NCI-H460 (cell line): ENCODE results near the gene PTBP2. TPM values are rescaled to one million over a fixed set of nuclear protein-coding genes. Genes with fewer than 3 reads are reported as not detected.

Experiments
- DNase-seq: peaks from one replicate; pipeline ENCODE4 v3.0.0-alpha.2; 2016; ENCODE audit warnings: low read depth; ENCODE audit errors: extremely low read depth
- polyA plus RNA-seq: library from polyadenylated mRNA; depleted of rRNA; stranded (reverse); fragments of >200 nt; gene quantifications from 2 replicates; pipeline ENCODE4 v1.2.3, GENCODE V29; 2014; cell fraction: nucleus; rRNA removed
- total RNA-seq: library from RNA; depleted of rRNA; stranded (reverse); fragments of >200 nt; shearing (Covaris generic); gene quantifications from 2 replicates; pipeline ENCODE4 v1.2.3, GENCODE V29; 2014; rRNA removed

Gene PTBP2, protein sequence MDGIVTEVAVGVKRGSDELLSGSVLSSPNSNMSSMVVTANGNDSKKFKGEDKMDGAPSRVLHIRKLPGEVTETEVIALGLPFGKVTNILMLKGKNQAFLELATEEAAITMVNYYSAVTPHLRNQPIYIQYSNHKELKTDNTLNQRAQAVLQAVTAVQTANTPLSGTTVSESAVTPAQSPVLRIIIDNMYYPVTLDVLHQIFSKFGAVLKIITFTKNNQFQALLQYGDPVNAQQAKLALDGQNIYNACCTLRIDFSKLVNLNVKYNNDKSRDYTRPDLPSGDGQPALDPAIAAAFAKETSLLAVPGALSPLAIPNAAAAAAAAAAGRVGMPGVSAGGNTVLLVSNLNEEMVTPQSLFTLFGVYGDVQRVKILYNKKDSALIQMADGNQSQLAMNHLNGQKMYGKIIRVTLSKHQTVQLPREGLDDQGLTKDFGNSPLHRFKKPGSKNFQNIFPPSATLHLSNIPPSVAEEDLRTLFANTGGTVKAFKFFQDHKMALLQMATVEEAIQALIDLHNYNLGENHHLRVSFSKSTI
- 11.8 and 13.0 TPM in 2 replicates for total RNA-seq
- 22.3 and 87.5 TPM in 2 replicates for polyA plus RNA-seq

GRCh38 chr1:96721416-96722160 is at the start of gene PTBP2:
Gene PTBP2 (plus strand): TSS chr1:96721784. CDS start chr1:96721865, 81 bp downstream.
- peak; percentile 61 for DNase-seq

GRCh38 chr1:96674915-96675314 is 46.7 kb upstream of the PTBP2 start:
- DNase-seq = no peak

DNA sequence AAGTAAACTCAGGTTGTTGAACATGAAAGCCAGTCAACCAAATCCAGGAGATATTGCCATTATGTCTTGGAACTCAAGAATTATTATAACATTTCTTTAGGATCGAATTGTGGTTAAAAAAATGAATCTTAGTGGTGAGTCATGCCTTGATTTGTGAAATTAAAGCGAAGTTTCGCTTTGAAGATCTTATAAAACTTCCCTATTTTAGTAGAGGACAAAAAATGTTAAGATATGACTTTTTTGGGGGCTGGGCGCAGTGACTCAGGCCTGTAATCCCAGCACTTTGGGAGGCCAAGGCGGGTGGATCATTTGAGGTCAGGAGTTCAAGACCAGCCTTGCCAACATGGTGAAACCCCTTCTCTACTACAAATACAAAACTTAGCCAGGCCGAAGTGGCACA is 39.5 kb upstream of the PTBP2 start:
- DNase-seq = no peak

GRCh38 chr1:96683931-96684330 is 37.7 kb upstream of the PTBP2 start:
- no peak for DNase-seq

GRCh38 chr1:96684744-96685143 is 36.8 kb upstream of the PTBP2 start:
- no peak for DNase-seq

GRCh38 chr1:96688767-96689166 is 32.8 kb upstream of the PTBP2 start:
- no peak for DNase-seq

- no peak for DNase-seq
These were observed 25.6 kb upstream of the PTBP2 start for GRCh38 chr1:96695954-96696353.

GRCh38 chr1:96698342-96698983 is 23.1 kb upstream of the PTBP2 start:
- DNase-seq = no peak

- no peak for DNase-seq
These were observed 18.4 kb upstream of the PTBP2 start for GRCh38 chr1:96703186-96703585.

GRCh38 chr1:96707023-96707422 is 14.6 kb upstream of the PTBP2 start:
- DNase-seq = no peak

DNA sequence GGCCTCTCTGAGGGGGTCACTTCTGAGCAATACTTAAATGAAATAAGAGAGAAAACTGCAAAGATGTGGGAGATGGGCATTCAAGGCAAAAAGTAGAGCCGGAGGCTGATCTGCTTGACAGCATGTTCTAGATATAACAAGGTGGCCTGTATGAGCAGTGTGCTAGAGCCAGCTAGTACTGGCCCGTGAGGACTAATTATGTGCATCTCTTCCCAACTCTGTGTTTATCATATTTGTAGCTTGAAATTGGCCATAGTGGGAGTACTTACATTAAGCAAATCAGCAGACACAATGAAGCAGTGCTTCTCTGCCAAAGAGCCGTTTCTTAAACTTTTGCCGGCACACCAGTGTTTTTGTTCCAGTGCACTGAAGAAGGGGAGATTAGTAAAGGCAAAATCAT is 13.1 kb upstream of the PTBP2 start:
- no peak for DNase-seq

- DNase-seq = no peak
These were observed 10.7 kb upstream of the PTBP2 start for GRCh38 chr1:96710708-96711477.

DNA sequence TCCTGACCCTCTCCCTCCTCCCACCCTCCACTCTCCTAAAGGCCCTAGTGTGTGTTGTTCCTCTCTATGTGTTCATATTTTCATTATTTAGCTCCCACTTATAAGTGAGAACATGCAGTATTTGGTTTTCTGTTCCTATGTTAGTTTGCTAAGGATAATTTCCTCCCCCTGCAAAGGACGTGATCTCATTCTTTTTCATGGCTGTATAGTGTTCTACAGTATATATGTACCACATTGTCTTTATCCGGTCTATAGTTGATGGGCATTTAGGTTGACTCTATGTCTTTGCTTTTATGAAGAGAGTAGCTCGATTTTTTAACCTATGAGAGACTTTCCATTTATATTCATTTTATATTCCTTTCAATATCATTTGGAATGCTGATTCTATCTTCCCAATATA is 7.9 kb upstream of the PTBP2 start:
- no peak for DNase-seq

DNA sequence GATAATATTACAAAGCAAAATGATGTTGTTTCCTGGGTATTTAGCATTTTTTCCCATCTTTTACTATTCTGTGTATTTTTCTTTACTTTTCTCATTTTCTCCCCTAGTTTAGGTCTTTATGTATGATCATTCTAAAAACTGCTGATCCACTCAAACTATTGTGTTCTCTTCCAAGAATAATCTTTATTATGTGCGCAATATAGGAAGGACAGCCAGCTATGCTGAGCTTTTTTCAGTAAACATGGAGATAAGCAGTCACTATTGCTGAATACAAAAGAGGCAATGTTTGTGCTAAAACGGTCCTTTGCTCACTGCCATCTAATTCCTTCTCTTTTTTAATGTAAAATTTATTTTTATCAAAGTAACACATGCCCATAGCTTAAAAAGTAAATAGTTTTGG is 6.7 kb upstream of the PTBP2 start:
- DNase-seq = no peak

DNA sequence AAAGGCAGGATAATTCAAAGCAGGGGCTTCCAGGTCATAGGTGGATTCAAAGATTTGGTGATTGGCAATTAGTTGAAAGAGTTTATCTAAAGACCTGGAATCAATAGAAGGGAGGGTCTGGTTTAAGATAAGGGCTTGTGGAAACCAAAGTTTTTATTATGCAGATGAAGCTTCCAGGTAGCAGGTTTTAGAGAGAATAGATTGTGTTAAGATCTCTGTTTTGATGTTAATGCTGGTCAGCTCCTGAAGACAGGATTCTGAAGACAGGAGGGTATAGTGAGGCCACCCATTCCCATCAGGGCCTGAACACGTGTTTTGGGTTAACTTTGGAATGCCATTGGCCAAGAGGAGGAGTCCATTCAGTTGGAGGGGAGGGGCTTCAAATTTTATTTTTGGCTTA is 6.1 kb upstream of the PTBP2 start:
- DNase-seq = no peak

GRCh38 chr1:96721053-96721415 is 550 bp upstream of the PTBP2 start:
- no peak for DNase-seq

- DNase-seq = peak; percentile 6
These were observed 758 bp downstream of the PTBP2 start for GRCh38 chr1:96722161-96722922.

GRCh38 chr1:96722958-96723357 is 1.4 kb downstream of the PTBP2 start:
- no peak for DNase-seq

- DNase-seq = no peak
These were observed 1.8 kb downstream of the PTBP2 start for GRCh38 chr1:96723377-96723776.

DNA sequence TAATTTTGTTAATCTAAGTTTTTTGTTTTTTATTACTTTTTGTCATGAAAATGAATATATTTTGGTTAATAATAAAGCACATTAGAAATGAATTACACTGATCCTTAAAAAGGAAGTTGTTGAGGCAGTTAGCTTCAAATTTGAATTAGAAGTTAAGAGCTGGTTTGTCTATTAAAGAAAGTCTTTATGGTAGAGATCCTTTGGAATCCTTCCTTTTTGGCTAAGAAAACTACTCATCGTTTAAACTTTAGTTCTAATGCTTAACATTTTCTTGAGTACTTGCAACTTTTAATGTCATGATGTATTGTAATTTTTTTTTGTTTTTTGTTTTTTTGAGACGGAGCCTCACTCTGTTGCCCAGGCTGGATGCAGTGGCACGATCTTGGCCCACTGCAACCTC is 2.4 kb downstream of the PTBP2 start:
- no peak for DNase-seq
